ENCODE results near the gene LONP1. TPM values are rescaled to one million over a fixed set of nuclear protein-coding genes. Genes with fewer than 3 reads are reported as not detected.

LONP1 gene
- polyA plus RNA-seq, 3 donors, result 12.1 to 37.2 (median 13.8) TPM

- H2AFZ ChIP-seq (ENCODE audit: insufficient read depth, low read depth, low read length, poor library complexity, severe bottlenecking), result peak overlapping the region; percentile 91
- H3K27ac ChIP-seq (ENCODE audit: low read depth in 1 of 2, low read length in 2 of 2), result peak overlapping the region; percentile 88 to 92
- peak overlapping the region; percentile 56 to 99 (median 95) for H3K4me3 ChIP-seq (replicated peaks in 1 of 3; ENCODE audit: low read depth in 2 of 3, low read length in 3 of 3)
- intact Hi-C loops (cut with micrococcal nuclease), result loop anchor here (2.0 kb wide), 3 partner anchors 28 to 100 kb away; partner anchors contain the start of genes CATSPERD (in 1 of the 2), DUS3L (in 1 of the 2) and LONP1 (in 1 of the 2)
- peak in 2 of 3 donors; percentile 31 to 47 for DNase-seq
- peaks cover 60% of the 10 kb centered on the region for H4K20me1 ChIP-seq (ENCODE audit: insufficient read depth, low read length)
- H3K27ac Mint-ChIP-seq, result peak overlapping the region; percentile 87 to 95 (median 94)
- peaks cover 55% of the 10 kb centered on the region for H3K79me2 ChIP-seq (ENCODE audit: insufficient read depth, low read length)
- TF ChIP-seq, protein P1, sequence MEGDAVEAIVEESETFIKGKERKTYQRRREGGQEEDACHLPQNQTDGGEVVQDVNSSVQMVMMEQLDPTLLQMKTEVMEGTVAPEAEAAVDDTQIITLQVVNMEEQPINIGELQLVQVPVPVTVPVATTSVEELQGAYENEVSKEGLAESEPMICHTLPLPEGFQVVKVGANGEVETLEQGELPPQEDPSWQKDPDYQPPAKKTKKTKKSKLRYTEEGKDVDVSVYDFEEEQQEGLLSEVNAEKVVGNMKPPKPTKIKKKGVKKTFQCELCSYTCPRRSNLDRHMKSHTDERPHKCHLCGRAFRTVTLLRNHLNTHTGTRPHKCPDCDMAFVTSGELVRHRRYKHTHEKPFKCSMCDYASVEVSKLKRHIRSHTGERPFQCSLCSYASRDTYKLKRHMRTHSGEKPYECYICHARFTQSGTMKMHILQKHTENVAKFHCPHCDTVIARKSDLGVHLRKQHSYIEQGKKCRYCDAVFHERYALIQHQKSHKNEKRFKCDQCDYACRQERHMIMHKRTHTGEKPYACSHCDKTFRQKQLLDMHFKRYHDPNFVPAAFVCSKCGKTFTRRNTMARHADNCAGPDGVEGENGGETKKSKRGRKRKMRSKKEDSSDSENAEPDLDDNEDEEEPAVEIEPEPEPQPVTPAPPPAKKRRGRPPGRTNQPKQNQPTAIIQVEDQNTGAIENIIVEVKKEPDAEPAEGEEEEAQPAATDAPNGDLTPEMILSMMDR (IDR thresholded peaks at IDR 0.05), result no peak
- H3K4me3 Mint-ChIP-seq, result peak overlapping the region; percentile 93 to 95
- 6% methylated on average over 33 of the region's 54 CpGs for WGBS (ENCODE audit: insufficient coverage)
- H3K9me3 ChIP-seq (replicated peaks in 1 of 2; ENCODE audit: control insufficient read depth in 1 of 2, insufficient read depth in 1 of 2, low read length in 2 of 2), result no peaks in the 10 kb centered on the region
- peaks cover 0 to 8% (median 0%) of the 10 kb centered on the region in 7 donors for H3K9me3 Mint-ChIP-seq
- H3K36me3 Mint-ChIP-seq, result peaks cover 27 to 41% of the 10 kb centered on the region in 2 donors
- H3K4me1 Mint-ChIP-seq, result peaks cover 28% of the 10 kb centered on the region
- H3K9ac ChIP-seq (ENCODE audit: insufficient read depth, low read length, poor library complexity, severe bottlenecking), result peak overlapping the region; percentile 92
- peak overlapping the region; percentile 71 for H3K4me2 ChIP-seq (replicated peaks; ENCODE audit: extremely low read depth, low read length, poor library complexity, severe bottlenecking)
- H3K27me3 ChIP-seq (ENCODE audit: control insufficient read depth in 2 of 2, insufficient read depth in 2 of 2, low read length in 2 of 2), result no peaks in the 10 kb centered on the region
- peaks cover 43 to 45% of the 10 kb centered on the region in 2 donors for H3K36me3 ChIP-seq (replicated peaks in 1 of 2; ENCODE audit: control insufficient read depth in 1 of 2, insufficient read depth in 2 of 2, low read length in 2 of 2)
- peaks cover 0 to 4% (median 0%) of the 10 kb centered on the region in 3 donors for H3K27me3 Mint-ChIP-seq (ENCODE audit: low read depth in 3 of 3)
- H3K4me1 ChIP-seq (ENCODE audit: control insufficient read depth in 1 of 2, insufficient read depth in 2 of 2, low read length in 2 of 2), result peaks cover 23 to 36% of the 10 kb centered on the region in 2 donors
Observed at GRCh38 chr19:5690955-5691821, 28.8 kb downstream of the LONP1 start.

GRCh38 chr19:5690125-5690954 is 29.6 kb downstream of the LONP1 start, which contains the start of gene RPL36:
Gene RPL36 (plus strand): TSS chr19:5690295. CDS start chr19:5690508, 213 bp downstream.
- H3K4me1 ChIP-seq (ENCODE audit: control insufficient read depth in 1 of 2, insufficient read depth in 2 of 2, low read length in 2 of 2), result peaks cover 27 to 40% of the 10 kb centered on the region in 2 donors
- peak within 1 kb of the TSS; percentile 92 for H3K9ac ChIP-seq (ENCODE audit: insufficient read depth, low read length, poor library complexity, severe bottlenecking)
- H3K4me3 ChIP-seq (replicated peaks in 1 of 3; ENCODE audit: low read depth in 2 of 3, low read length in 3 of 3), result peak within 1 kb of the TSS; percentile 56 to 99 (median 95)
- Mint-ChIP-seq H3K4me3 (peak within 1 kb of the TSS; percentile 93 to 95), H3K4me1 (peaks cover 28% of the 10 kb centered on the region), H3K27ac (peak within 1 kb of the TSS; percentile 87 to 95 (median 94)), H3K27me3 (ENCODE audit: low read depth in 3 of 3) (peaks cover 0 to 4% (median 0%) of the 10 kb centered on the region in 3 donors), H3K9me3 (peaks cover 0 to 8% (median 0%) of the 10 kb centered on the region in 7 donors), H3K36me3 (peaks cover 27 to 35% of the 10 kb centered on the region in 2 donors)
- WGBS (ENCODE audit: insufficient coverage), result under 1% methylated on average over 68 of the region's 73 CpGs
- DNase-seq, result peak; percentile 94 to 97 (median 95)
- TF ChIP-seq, protein P1 (IDR thresholded peaks at IDR 0.05), result peak; percentile 97
- H4K20me1 ChIP-seq (ENCODE audit: insufficient read depth, low read length), result peaks cover 52% of the 10 kb centered on the region
- H3K4me2 ChIP-seq (replicated peaks; ENCODE audit: extremely low read depth, low read length, poor library complexity, severe bottlenecking), result peak within 1 kb of the TSS; percentile 71
- no peaks in the 10 kb centered on the region for H3K9me3 ChIP-seq (replicated peaks in 1 of 2; ENCODE audit: control insufficient read depth in 1 of 2, insufficient read depth in 1 of 2, low read length in 2 of 2)
- peaks cover 53% of the 10 kb centered on the region for H3K79me2 ChIP-seq (ENCODE audit: insufficient read depth, low read length)
- H3K27me3 ChIP-seq (ENCODE audit: control insufficient read depth in 2 of 2, insufficient read depth in 2 of 2, low read length in 2 of 2), result no peaks in the 10 kb centered on the region
- H3K36me3 ChIP-seq (replicated peaks in 1 of 2; ENCODE audit: control insufficient read depth in 1 of 2, insufficient read depth in 2 of 2, low read length in 2 of 2), result peaks cover 36 to 37% of the 10 kb centered on the region in 2 donors
- H2AFZ ChIP-seq (ENCODE audit: insufficient read depth, low read depth, low read length, poor library complexity, severe bottlenecking), result peak within 1 kb of the TSS; percentile 91
- H3K27ac ChIP-seq (ENCODE audit: low read depth in 1 of 2, low read length in 2 of 2), result peak within 1 kb of the TSS; percentile 88 to 92
- intact Hi-C loops (cut with micrococcal nuclease), result loop anchor here (2.0 kb wide), 3 partner anchors 28 to 100 kb away; partner anchors contain the start of genes CATSPERD (in 1 of the 2), DUS3L (in 1 of the 2) and LONP1 (in 1 of the 2)
